Heart right ventricle (tissue), 16 donors: ENCODE results near the gene USP3. TPM values are rescaled to one million over a fixed set of nuclear protein-coding genes. Genes with fewer than 3 reads are reported as not detected.
"Not testable (repeated sequence)": the region's sequence is repeated elsewhere in the genome, so short reads cannot be mapped to it uniquely, and the experiment has no call there.

Experiments used
- ATAC-seq, 8 donors: fragments of 200-7000 bp; cut with Tn5 transposase; one replicate each; pipeline ENCODE4 v1.9.1; 2020; ENCODE audit warnings: mild to moderate bottlenecking in 8 of 8, moderate library complexity in 8 of 8, moderate number of reproducible peaks in 1 of 8
- DNase-seq, 2 donors: peaks; one replicate each; pipeline ENCODE4 v3.0.0-alpha.2; 2020
- H3K27ac ChIP-seq, 10 donors: fragments of 200-600 bp; sonication (generic) in 2 of 10; one replicate each; pipeline versions ENCODE4 v1.5.0 to v1.8.0; 2020 to 2022; ENCODE audit warnings: mild to moderate bottlenecking in 3 of 10
- H3K27me3 ChIP-seq, 7 donors: fragments of 200-600 bp; one replicate each; pipeline ENCODE4 v1.8.0; 2021 to 2022; ENCODE audit warnings: mild to moderate bottlenecking in 2 of 7
- H3K36me3 ChIP-seq, 9 donors: fragments of 200-600 bp; sonication (generic) in 1 of 9; one replicate each; pipeline versions ENCODE4 v1.5.0 to v1.8.0; 2020 to 2022; ENCODE audit warnings: mild to moderate bottlenecking in 2 of 9
- H3K4me1 ChIP-seq, 9 donors: fragments of 200-600 bp; sonication (generic) in 1 of 9; one replicate each; pipeline versions ENCODE4 v1.5.0 to v1.8.0; 2020 to 2022; ENCODE audit warnings: mild to moderate bottlenecking in 4 of 9
- H3K4me3 ChIP-seq, 10 donors: fragments of 200-600 bp; sonication (generic) in 2 of 10; one replicate each; pipeline versions ENCODE4 v1.5.0 to v1.8.0; 2020 to 2022; ENCODE audit warnings: mild to moderate bottlenecking in 7 of 10, moderate library complexity in 2 of 10
- H3K9me3 ChIP-seq, 11 donors: fragments of 200-600 bp in 10 of 11; sonication (generic) in 2 of 11; one replicate each; pipeline versions ENCODE4 v1.5.0 to v1.8.0; 2013 to 2022; ENCODE audit warnings: mild to moderate bottlenecking in 2 of 11, control low read depth in 1 of 11, moderate library complexity in 1 of 11
- WGBS, 2 donors: extraction: QIAGEN DNeasy Blood & Tissue Kit; methylation state at CpG; one replicate each; pipeline ENCODE4 v1.1.7; 2013; ENCODE audit warnings: inconsistent platforms in 1 of 2; 5-methylcytosine and 5-hydroxymethylcytosine counted together
- intact Hi-C, 10 donors: fragments of 100-400 bp; cut with DNase I; formaldehyde crosslinking; loops; one replicate each; pipeline versions ENCODE4 v1.11.1 to v1.14.2; 2022
- polyA plus RNA-seq, 2 donors: library from polyadenylated mRNA; stranded (reverse); fragments of 200-250 nt; gene quantifications; one replicate each; pipeline ENCODE4 v1.2.3, GENCODE V29; 2013
- total RNA-seq, 10 donors: library from RNA; stranded (reverse); fragmentation: NEBNext Ultra II Directional in 3 of 10; extraction: Animal tissue kit (Norgen Biotek cat#: 25700) in 3 of 10; gene quantifications; one replicate each; pipeline versions ENCODE4 v1.2.1 to v1.2.4, GENCODE V29; 2021 to 2023
- TF ChIP-seq, protein P1 (sequence below), 9 donors: fragments of 200-600 bp; sonication (generic) in 2 of 9; IDR thresholded peaks; one replicate each; pipeline versions ENCODE4 v1.5.0 to v1.8.0; 2021 to 2022; ENCODE audit warnings: antibody characterized with exemption in 9 of 9, mild to moderate bottlenecking in 5 of 9, moderate library complexity in 1 of 9
- donor health status: Arrhythmogenic right ventricular cardiomyopathy.
- donor health status: ischemic (EF 13 %, LVEDD 7.1; RV severe dilation, severe dysfunction).
- donor health status: healthy with polysubstance abuse.
- donor health status: DM: no; HTN: yes; CAD: no.
- donor health status: DM: no; HTN: no; CAD: no.
- donor health status: ischemic (EF 25% LVEDD 6.9; RV normal size, moderate dysfunction).
- donor health status: ischemic (EF 25% LVEDD 5.7; RV mildly dilated, moderate dysfunction).
- donor health status: healthy.
- donor health status: DM: yes; HTN: yes; CAD: no.
- donor health status: Ischemic cardiomyopathy.
- donor health status: ischemic (EF 35%, LVEDD 5.7; RV mildly dilated, moderate dysfunction).
- donor health status: nonischemic (EF 11% LVEDD 7.7; RV severe dilation, severe dysfunction).
- donor health status: DM: yes; HTN: yes; CAD: no.
- donor health status: PGD.
- donor health status: ischemic (EF 29% LVEDD 5.4; RV normal size, mild dysfunction).
- donor health status: nonischemic (EF 23%, LVEDD 6.1; RV moderate dilation, normal function).

Gene USP3
- total and polyA plus RNA-seq, 12 donors: 8.4 to 23.7 (median 16.6) TPM

DNA sequence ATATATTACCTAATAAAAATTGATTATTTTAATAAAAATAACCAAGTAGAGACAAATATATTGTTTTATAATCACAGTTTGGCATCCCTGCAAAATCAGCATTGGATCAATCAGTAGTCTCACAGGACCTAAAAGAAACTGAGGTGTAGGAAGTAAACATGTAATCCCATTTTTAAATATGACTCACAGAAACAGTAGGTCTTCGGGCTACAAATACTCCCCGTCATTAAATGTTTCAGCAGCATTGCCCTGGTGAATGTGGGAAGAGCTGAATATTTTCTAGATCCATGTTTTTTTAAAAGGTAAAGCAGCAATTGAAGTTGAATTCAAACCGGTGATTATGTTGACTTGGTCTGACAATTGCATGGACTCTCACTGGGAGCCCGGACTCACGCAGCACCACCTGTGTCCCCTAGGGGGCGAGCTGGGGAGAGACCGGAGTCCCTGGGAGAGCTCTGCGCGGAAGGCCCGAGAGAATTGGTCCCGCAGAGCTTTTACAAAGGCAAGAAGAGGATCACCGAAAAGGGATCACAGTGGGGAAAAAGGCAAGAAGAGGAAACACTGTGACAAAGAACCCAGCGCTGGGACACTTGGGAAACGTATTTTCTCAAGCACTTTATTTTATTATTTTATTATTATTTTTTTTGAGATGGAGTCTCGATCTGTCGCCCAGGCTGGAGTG is 17.2 kb upstream of the USP3 start:
- Histone ChIP-seq H3K4me1 (peaks cover 0 to 89% (median 0%) of the 10 kb centered on the region in 9 donors), H3K4me3 (peak overlapping the region in 1 of 10 donors; percentile 0), H3K27me3 (no peaks in the 10 kb centered on the region), H3K27ac (peak overlapping the region in 1 of 10 donors; percentile 72), H3K36me3 (no peaks in the 10 kb centered on the region), H3K9me3 (no peaks in the 10 kb centered on the region)
- DNase-seq (peak; percentile 89 to 92), ATAC-seq (peak; percentile 86 to 95 (median 94))
- TF ChIP-seq, protein P1, sequence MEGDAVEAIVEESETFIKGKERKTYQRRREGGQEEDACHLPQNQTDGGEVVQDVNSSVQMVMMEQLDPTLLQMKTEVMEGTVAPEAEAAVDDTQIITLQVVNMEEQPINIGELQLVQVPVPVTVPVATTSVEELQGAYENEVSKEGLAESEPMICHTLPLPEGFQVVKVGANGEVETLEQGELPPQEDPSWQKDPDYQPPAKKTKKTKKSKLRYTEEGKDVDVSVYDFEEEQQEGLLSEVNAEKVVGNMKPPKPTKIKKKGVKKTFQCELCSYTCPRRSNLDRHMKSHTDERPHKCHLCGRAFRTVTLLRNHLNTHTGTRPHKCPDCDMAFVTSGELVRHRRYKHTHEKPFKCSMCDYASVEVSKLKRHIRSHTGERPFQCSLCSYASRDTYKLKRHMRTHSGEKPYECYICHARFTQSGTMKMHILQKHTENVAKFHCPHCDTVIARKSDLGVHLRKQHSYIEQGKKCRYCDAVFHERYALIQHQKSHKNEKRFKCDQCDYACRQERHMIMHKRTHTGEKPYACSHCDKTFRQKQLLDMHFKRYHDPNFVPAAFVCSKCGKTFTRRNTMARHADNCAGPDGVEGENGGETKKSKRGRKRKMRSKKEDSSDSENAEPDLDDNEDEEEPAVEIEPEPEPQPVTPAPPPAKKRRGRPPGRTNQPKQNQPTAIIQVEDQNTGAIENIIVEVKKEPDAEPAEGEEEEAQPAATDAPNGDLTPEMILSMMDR (IDR thresholded peaks at IDR 0.05): peak; percentile 84 to 97 (median 94)
- intact Hi-C loops: loop anchor here in 7 of 10 donors (1.0 to 5.0 kb wide), 2 partner anchors 110 to 112 kb away; partner anchors contain the start of gene FBXL22 (in 6 of the 7)
- 23 to 24% methylated on average over 16 of the region's 16 CpGs for WGBS, 2 donors

DNA sequence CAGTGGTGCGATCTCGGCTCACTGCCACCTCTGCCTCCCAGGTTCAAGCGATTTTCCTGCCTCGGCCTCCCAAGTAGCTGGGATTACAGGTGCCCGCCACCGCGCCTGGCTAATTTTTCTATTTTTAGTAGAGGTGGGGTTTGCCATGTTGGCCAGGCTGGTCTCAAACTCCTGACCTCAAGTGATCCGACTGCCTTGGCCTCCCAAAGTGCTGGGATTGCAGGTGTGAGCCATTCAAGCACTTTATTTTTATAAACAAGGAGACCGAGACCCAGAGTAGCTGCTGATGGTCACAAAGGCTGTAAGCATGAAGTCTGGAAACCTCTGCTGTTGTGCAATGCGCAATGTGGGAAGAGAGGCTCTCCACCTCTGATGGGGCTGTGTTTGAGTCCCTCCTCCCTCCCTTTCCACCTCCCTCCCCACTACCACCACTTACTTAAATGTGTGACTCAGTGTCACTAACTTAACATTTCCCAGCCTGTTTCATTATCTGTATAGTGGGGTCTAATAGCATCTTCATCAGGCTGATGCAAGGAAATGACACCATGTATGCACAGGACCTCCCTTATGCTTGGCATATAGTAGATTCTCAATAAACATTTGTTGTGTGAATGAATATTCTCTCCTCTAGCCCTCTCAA is 16.5 kb upstream of the USP3 start:
- peaks cover 0 to 94% (median 0%) of the 10 kb centered on the region in 9 donors for H3K4me1 ChIP-seq
- peak overlapping the region in 1 of 10 donors; percentile 0 for H3K4me3 ChIP-seq
- intact Hi-C loops: loop anchor here in 7 of 10 donors (1.0 to 5.0 kb wide), 2 partner anchors 109 to 111 kb away; partner anchors contain the start of gene FBXL22 (in 6 of the 7)
- H3K27ac ChIP-seq: peak overlapping the region in 1 of 10 donors; percentile 72
- WGBS, 2 donors: 86 to 89% methylated on average over 10 of the region's 10 CpGs
- H3K27me3 ChIP-seq, DNase-seq, ATAC-seq, H3K9me3 ChIP-seq, H3K36me3 ChIP-seq: not testable (repeated sequence)

DNA sequence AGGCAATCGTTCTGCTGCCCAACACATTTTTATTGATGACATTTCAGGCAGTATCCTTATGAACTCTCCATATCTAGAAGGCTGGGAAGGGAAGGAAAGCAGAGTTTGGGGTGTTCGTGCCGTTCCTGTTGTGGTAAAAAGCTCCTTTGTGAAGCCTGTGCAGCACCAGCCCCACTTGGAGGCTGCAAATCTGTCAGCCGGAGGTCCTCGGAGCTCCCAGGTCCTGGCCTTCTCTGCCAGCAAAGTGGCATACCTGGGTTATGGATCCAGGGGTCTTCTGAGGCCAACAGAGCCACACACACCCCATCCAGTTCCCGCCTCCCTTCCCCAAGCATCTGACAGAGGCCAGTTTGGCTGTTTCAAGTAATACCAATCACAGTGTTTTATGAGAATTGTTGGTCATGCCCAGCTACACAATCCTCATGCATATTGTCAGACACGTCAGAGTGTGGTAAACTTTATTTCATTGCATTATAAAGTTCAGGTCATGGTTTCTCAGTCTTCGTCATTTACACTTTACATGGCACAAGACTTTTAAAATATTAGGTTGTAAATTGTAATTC is 15.9 kb upstream of the USP3 start:
- Histone ChIP-seq H3K9me3 (no peaks in the 10 kb centered on the region), H3K27ac (no peak overlapping the region), H3K36me3 (no peaks in the 10 kb centered on the region), H3K4me3 (no peak overlapping the region), H3K4me1 (peaks cover 0 to 94% (median 0%) of the 10 kb centered on the region in 9 donors), H3K27me3 (no peaks in the 10 kb centered on the region)
- DNase-seq (no peak), ATAC-seq (no peak)
- TF ChIP-seq, protein P1 (IDR thresholded peaks at IDR 0.05): no peak
- intact Hi-C loops: loop anchor here in 6 of 10 donors (5.0 kb wide), 1 partner anchor 109 kb away; the partner anchor contains the start of gene FBXL22 (in 6 of the 6)
- WGBS, 2 donors: 86 to 87% methylated on average over 8 of the region's 8 CpGs

DNA sequence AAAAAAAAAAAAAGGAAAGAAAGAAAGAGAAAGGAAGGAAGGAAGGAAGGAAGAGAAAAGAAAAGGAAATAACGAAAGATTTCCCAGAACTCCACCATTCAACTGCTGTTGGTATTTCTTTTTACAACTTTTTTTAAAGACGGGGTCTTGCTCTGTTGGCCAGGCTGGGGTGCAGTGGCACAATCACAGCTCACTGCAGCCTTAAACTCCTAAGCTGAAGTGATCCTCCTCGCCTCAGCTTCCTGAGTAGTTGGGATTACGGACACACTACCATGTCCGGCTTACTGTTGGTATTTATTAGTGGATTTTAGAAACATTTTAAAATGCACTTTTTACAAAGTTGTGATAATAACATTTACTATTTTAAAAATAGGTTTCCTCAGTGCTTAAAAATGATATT is 15.0 kb upstream of the USP3 start:
- peak overlapping the region in 1 of 10 donors; percentile 88 for H3K27ac ChIP-seq
- TF ChIP-seq, protein P1 (IDR thresholded peaks at IDR 0.05): no peak
- ATAC-seq (no peak), DNase-seq (no peak)
- H3K4me1 ChIP-seq: peaks cover 0 to 94% (median 0%) of the 10 kb centered on the region in 9 donors
- intact Hi-C loops: loop anchor here in 6 of 10 donors (5.0 kb wide), 1 partner anchor 108 kb away; the partner anchor contains the start of gene FBXL22 (in 6 of the 6)
- H3K9me3 ChIP-seq: no peaks in the 10 kb centered on the region
- 90% methylated on average over 5 of the region's 5 CpGs for WGBS, 2 donors
- no peaks in the 10 kb centered on the region for H3K36me3 ChIP-seq
- H3K27me3 ChIP-seq: no peaks in the 10 kb centered on the region
- H3K4me3 ChIP-seq: no peak overlapping the region
